Thyroid gland (tissue), 4 donors: ENCODE data around the gene SAT1.

Experiments used
- POLR2A ChIP-seq, 2 donors: fragments of 450-650 bp; IDR thresholded peaks; one replicate each; pipeline ENCODE4 v1.6.1; 2017; ENCODE audit warnings: antibody characterized with exemption in 2 of 2, mild to moderate bottlenecking in 2 of 2, moderate library complexity in 1 of 2
- TF ChIP-seq, protein P1 (sequence below), 6 experiments: fragments of 200-600 bp in 3 of 6; fragments of 450-650 bp in 3 of 6; sonication (generic) in 3 of 6; IDR thresholded peaks; one replicate each; pipeline ENCODE4 v1.5.1; 2016 to 2019; ENCODE audit warnings: antibody characterized with exemption in 6 of 6, mild to moderate bottlenecking in 2 of 6, inconsistent platforms in 1 of 6, moderate library complexity in 1 of 6

- TF ChIP-seq, protein P1, sequence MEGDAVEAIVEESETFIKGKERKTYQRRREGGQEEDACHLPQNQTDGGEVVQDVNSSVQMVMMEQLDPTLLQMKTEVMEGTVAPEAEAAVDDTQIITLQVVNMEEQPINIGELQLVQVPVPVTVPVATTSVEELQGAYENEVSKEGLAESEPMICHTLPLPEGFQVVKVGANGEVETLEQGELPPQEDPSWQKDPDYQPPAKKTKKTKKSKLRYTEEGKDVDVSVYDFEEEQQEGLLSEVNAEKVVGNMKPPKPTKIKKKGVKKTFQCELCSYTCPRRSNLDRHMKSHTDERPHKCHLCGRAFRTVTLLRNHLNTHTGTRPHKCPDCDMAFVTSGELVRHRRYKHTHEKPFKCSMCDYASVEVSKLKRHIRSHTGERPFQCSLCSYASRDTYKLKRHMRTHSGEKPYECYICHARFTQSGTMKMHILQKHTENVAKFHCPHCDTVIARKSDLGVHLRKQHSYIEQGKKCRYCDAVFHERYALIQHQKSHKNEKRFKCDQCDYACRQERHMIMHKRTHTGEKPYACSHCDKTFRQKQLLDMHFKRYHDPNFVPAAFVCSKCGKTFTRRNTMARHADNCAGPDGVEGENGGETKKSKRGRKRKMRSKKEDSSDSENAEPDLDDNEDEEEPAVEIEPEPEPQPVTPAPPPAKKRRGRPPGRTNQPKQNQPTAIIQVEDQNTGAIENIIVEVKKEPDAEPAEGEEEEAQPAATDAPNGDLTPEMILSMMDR (IDR thresholded peaks at IDR 0.05), result no peak
- TF ChIP-seq POLR2A (IDR thresholded peaks at IDR 0.05), result no peak
Measured at GRCh38 chrX:23788521-23788920, 5.5 kb downstream of the SAT1 start.
